Measurements from ENCODE around the gene CHRNA10. TPM values are rescaled to one million over a fixed set of nuclear protein-coding genes. Genes with fewer than 3 reads are reported as not detected.

The CHRNA10 gene
- total and polyA plus RNA-seq, 2 experiments from 2014 or later, result 1.1 TPM; not detected in 1

GRCh38 chr11:3637201-3637600, 34.0 kb downstream of the CHRNA10 start:
- Histone ChIP-seq H3K36me3 (no peaks in the 10 kb centered on the region), H3K4me3 (no peak overlapping the region), H3K27me3 (no peaks in the 10 kb centered on the region), H3K9me3 (ENCODE audit: low read depth) (no peaks in the 10 kb centered on the region), H3K4me1 (ENCODE audit: low read depth) (no peaks in the 10 kb centered on the region), H3K27ac (no peak overlapping the region)
- no peak for TF ChIP-seq CTCF (IDR thresholded peaks at IDR 0.05; ENCODE audit: low read depth, low read length)
- no peak for DNase-seq (ENCODE audit: low read depth in 1 of 2, low spot score in 1 of 2)

GRCh38 chr11:3635641-3636375, 35.4 kb downstream of the CHRNA10 start:
- Histone ChIP-seq H3K9me3 (ENCODE audit: low read depth) (no peaks in the 10 kb centered on the region), H3K27ac (no peak overlapping the region), H3K27me3 (no peaks in the 10 kb centered on the region), H3K36me3 (no peaks in the 10 kb centered on the region), H3K4me1 (ENCODE audit: low read depth) (no peaks in the 10 kb centered on the region), H3K4me3 (no peak overlapping the region)
- no peak for TF ChIP-seq CTCF (IDR thresholded peaks at IDR 0.05; ENCODE audit: low read depth, low read length)
- DNase-seq (ENCODE audit: low read depth in 1 of 2, low spot score in 1 of 2), result no peak

GRCh38 chr11:3632070-3632660, 39.0 kb downstream of the CHRNA10 start:
- no peaks in the 10 kb centered on the region for H3K4me1 ChIP-seq (ENCODE audit: low read depth)
- TF ChIP-seq CTCF (IDR thresholded peaks at IDR 0.05; ENCODE audit: low read depth, low read length), result no peak
- no peak overlapping the region for H3K27ac ChIP-seq
- no peak for DNase-seq (ENCODE audit: low read depth in 1 of 2, low spot score in 1 of 2)
- no peaks in the 10 kb centered on the region for H3K36me3 ChIP-seq
- H3K4me3 ChIP-seq, result no peak overlapping the region
- no peaks in the 10 kb centered on the region for H3K27me3 ChIP-seq
- H3K9me3 ChIP-seq (ENCODE audit: low read depth), result no peaks in the 10 kb centered on the region

- H3K27ac ChIP-seq, result no peak overlapping the region
- no peak overlapping the region for H3K4me3 ChIP-seq
- no peaks in the 10 kb centered on the region for H3K27me3 ChIP-seq
- H3K36me3 ChIP-seq, result no peaks in the 10 kb centered on the region
- TF ChIP-seq CTCF (IDR thresholded peaks at IDR 0.05; ENCODE audit: low read depth, low read length), result no peak
- DNase-seq (ENCODE audit: low read depth in 1 of 2, low spot score in 1 of 2), result no peak
- no peaks in the 10 kb centered on the region for H3K4me1 ChIP-seq (ENCODE audit: low read depth)
- H3K9me3 ChIP-seq (ENCODE audit: low read depth), result no peaks in the 10 kb centered on the region
Measured at GRCh38 chr11:3631331-3631730, 39.9 kb downstream of the CHRNA10 start.

GRCh38 chr11:3627291-3627690, 43.9 kb downstream of the CHRNA10 start:
- no peak for TF ChIP-seq CTCF (IDR thresholded peaks at IDR 0.05; ENCODE audit: low read depth, low read length)
- Histone ChIP-seq H3K27me3 (no peaks in the 10 kb centered on the region), H3K4me1 (ENCODE audit: low read depth) (no peaks in the 10 kb centered on the region), H3K27ac (no peak overlapping the region), H3K9me3 (ENCODE audit: low read depth) (no peaks in the 10 kb centered on the region), H3K36me3 (no peaks in the 10 kb centered on the region), H3K4me3 (no peak overlapping the region)
- peak in 1 of 2 donors; percentile 60 for DNase-seq (ENCODE audit: low read depth in 1 of 2, low spot score in 1 of 2)
